Activated naive CD4-positive, alpha-beta T cell treated with anti-CD3 and anti-CD28 coated beads, Interleukin-2, amount 50 U/mL, for 24 hours (primary cell): Measurements from ENCODE around the gene CD27.

Experiments
- H3K27ac Mint-ChIP-seq: one replicate; pipeline ENCODE4 v1.8.0; 2021; ENCODE audit warnings: mild to moderate bottlenecking, mixed read lengths
- H3K27me3 Mint-ChIP-seq: one replicate; pipeline ENCODE4 v1.8.0; 2021; ENCODE audit warnings: mixed read lengths
- H3K36me3 Mint-ChIP-seq: one replicate; pipeline ENCODE4 v1.8.0; 2021; ENCODE audit warnings: mixed read lengths
- H3K4me1 Mint-ChIP-seq: one replicate; pipeline ENCODE4 v1.8.0; 2021; ENCODE audit warnings: mixed read lengths
- H3K4me3 Mint-ChIP-seq: one replicate; pipeline ENCODE4 v1.8.0; 2021; ENCODE audit warnings: mild to moderate bottlenecking, mixed read lengths
- H3K9me3 Mint-ChIP-seq: one replicate; pipeline ENCODE4 v1.8.0; 2021; ENCODE audit warnings: mixed read lengths

The CD27 gene

DNA sequence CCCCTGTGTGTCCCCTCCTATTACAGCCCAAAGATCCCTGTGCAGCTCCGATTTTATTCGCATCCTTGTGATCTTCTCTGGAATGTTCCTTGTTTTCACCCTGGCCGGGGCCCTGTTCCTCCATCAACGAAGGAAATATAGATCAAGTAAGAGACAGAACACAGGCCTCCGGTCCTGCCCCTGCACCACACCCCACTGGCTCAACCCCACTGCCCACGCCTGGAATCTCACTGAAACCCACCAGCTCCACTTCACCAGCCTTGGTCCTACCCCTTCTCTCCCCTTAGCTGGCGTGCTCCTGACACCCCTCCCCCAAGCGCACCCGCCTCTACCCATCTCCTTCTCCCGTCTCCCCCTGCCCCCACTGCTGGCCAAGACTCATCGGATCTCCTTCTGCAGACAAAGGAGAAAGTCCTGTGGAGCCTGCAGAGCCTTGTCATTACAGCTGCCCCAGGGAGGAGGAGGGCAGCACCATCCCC is 6.2 kb downstream of the CD27 start:
- no peaks in the 10 kb centered on the region for H3K9me3 Mint-ChIP-seq
- H3K27ac Mint-ChIP-seq = peak overlapping the region; percentile 100
- peaks cover 73% of the 10 kb centered on the region for H3K4me1 Mint-ChIP-seq
- H3K27me3 Mint-ChIP-seq = no peaks in the 10 kb centered on the region
- H3K4me3 Mint-ChIP-seq = peak overlapping the region; percentile 100
- peaks cover 21% of the 10 kb centered on the region for H3K36me3 Mint-ChIP-seq

DNA sequence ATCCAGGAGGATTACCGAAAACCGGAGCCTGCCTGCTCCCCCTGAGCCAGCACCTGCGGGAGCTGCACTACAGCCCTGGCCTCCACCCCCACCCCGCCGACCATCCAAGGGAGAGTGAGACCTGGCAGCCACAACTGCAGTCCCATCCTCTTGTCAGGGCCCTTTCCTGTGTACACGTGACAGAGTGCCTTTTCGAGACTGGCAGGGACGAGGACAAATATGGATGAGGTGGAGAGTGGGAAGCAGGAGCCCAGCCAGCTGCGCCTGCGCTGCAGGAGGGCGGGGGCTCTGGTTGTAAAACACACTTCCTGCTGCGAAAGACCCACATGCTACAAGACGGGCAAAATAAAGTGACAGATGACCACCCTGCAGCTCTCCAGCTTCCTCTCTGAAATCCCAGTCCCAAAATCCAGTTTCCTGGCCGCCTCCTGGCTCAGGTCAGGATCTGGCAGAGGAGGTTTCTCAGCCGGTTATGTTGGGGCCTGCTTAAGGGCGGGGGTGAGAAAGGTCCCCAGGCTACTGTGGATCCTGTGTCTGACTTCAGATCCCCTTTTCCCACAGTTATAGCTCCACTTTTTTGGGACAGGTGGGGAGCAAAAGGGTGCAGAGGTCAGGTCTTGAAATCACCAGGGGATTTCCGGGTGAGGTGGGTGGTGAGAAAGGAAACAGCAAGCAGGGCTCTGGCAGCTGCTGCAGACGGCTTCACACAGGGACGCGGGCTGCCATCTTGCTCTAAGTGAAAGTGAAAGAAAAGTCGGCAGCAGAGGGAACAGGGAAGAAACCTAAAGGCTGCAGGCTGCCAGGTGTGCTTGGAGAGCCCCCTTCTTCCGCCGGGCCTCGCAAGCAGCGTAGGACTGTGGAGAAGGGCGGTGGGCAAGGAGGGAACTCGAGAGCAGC is 6.8 kb downstream of the CD27 start, which contains the start of gene TAPBPL:
TSS of gene TAPBPL (plus strand) at position 695 of the 897 bp plus-strand sequence. CDS start 207 bp downstream, outside the sequence.
- Mint-ChIP-seq H3K4me1 (peaks cover 70% of the 10 kb centered on the region), H3K9me3 (no peaks in the 10 kb centered on the region), H3K4me3 (peak within 1 kb of the TSS; percentile 100), H3K27me3 (no peaks in the 10 kb centered on the region), H3K27ac (peak within 1 kb of the TSS; percentile 100), H3K36me3 (peaks cover 23% of the 10 kb centered on the region)

DNA sequence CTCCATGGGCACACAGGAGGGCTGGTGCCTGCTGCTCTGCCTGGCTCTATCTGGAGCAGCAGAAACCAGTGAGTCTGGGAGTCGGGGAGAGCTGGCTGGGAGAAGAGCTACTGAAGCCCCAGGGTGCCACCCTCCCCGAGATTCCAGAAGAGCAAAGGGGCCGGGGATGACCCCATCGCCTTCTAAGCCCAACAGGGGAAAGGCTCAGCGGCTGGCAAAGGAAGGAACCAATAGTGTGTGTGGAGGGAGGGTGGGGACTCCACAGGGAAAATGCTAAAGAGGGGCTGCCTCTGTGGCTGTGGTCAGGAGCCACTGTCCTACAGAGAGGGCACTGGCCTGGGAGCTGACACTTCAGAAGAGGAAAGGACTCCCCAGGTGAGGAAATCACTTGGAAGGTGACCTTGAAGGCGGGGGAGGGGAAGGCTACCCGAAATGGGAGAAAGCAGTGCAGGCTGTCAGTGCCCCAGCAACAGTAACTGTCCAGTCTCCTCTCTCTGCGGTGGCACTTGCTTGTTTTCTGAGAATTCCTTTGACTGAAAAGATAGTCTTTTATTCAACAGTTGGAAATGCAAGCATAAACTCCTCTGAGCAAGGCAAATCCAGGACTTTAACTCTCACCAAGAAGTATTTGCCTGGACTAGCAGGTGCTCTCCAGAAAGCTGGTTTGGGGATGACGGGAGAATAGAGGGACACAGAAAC is 7.6 kb downstream of the CD27 start:
- no peaks in the 10 kb centered on the region for H3K27me3 Mint-ChIP-seq
- peak overlapping the region; percentile 100 for H3K27ac Mint-ChIP-seq
- H3K9me3 Mint-ChIP-seq = no peaks in the 10 kb centered on the region
- H3K4me1 Mint-ChIP-seq = peaks cover 69% of the 10 kb centered on the region
- H3K4me3 Mint-ChIP-seq = peak overlapping the region; percentile 100
- peaks cover 29% of the 10 kb centered on the region for H3K36me3 Mint-ChIP-seq

DNA sequence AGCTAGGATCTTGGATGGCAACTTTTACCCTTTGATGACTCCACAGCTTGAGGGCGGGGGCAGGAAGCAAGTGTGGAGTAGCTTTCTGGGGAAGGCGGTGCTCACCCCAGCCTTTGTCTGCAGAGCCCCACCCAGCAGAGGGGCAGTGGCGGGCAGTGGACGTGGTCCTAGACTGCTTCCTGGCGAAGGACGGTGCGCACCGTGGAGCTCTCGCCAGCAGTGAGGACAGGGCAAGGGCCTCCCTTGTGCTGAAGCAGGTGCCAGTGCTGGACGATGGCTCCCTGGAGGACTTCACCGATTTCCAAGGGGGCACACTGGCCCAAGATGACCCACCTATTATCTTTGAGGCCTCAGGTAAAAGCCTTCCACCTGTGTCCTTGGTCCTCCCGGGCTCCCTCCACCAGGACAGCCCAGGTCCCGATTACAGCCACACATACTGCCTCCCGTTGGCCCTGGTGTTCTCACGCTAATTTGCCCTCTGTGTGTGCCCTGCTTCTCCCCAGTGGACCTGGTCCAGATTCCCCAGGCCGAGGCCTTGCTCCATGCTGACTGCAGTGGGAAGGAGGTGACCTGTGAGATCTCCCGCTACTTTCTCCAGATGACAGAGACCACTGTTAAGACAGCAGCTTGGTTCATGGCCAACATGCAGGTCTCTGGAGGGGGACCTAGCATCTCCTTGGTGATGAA is 8.3 kb downstream of the CD27 start:
- H3K4me3 Mint-ChIP-seq = peak overlapping the region; percentile 100

DNA sequence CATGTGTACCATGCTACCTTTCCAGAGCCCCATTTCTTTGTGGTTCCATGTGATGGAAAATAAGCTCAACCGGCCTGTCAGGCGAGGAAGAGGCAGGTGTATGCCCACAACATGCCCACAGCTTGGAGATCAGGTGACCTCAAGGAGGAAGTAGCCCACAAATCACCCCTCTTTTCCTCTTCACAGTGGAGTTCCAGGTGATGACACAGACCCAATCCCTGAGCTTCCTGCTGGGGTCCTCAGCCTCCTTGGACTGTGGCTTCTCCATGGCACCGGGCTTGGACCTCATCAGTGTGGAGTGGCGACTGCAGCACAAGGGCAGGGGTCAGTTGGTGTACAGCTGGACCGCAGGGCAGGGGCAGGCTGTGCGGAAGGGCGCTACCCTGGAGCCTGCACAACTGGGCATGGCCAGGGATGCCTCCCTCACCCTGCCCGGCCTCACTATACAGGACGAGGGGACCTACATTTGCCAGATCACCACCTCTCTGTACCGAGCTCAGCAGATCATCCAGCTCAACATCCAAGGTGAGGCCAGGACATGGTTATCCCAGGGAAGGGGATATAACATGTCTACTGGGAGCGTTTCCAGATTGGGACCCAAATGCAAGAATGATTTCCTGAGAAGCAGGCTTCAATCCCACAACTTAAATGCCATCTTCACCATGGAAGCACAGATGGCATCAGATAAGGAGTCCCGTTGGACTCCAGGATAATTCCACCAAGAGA is 12.6 kb downstream of the CD27 start:
- H3K9me3 Mint-ChIP-seq = no peaks in the 10 kb centered on the region
- H3K36me3 Mint-ChIP-seq = peaks cover 44% of the 10 kb centered on the region
- no peaks in the 10 kb centered on the region for H3K27me3 Mint-ChIP-seq

More for the DNA sequence above, 8.3 kb downstream of the CD27 start:
- peaks cover 65% of the 10 kb centered on the region for H3K4me1 Mint-ChIP-seq
- H3K36me3 Mint-ChIP-seq = peaks cover 28% of the 10 kb centered on the region
- H3K27ac Mint-ChIP-seq = peak overlapping the region; percentile 100
- no peaks in the 10 kb centered on the region for H3K27me3 Mint-ChIP-seq
- H3K9me3 Mint-ChIP-seq = no peaks in the 10 kb centered on the region

DNA sequence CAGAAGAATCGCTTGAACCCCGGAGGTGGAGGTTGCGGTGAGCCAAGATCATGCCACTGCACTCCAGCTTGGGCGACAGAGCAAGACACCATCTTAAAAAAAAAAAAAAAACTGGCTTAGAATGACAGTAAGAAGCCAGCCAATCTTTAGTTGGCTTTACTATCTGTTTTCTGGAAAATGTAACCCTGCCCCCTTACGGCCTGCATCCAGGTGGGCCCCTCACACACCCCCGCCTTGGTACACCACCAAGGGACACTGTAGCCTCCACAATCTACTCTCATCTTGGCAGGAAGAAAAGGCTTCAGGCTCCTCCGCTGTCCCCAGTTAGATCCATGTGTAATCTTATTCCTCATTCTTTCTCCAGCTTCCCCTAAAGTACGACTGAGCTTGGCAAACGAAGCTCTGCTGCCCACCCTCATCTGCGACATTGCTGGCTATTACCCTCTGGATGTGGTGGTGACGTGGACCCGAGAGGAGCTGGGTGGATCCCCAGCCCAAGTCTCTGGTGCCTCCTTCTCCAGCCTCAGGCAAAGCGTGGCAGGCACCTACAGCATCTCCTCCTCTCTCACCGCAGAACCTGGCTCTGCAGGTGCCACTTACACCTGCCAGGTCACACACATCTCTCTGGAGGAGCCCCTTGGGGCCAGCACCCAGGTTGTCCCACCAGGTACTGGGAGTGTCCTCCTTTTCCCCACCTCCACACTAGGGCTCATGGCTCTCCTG is 13.7 kb downstream of the CD27 start:
- Mint-ChIP-seq H3K9me3 (no peaks in the 10 kb centered on the region), H3K36me3 (peaks cover 45% of the 10 kb centered on the region), H3K27me3 (no peaks in the 10 kb centered on the region), H3K4me1 (peaks cover 78% of the 10 kb centered on the region), H3K27ac (peak overlapping the region; percentile 87), H3K4me3 (peak overlapping the region; percentile 31)

More for the DNA sequence above, 12.6 kb downstream of the CD27 start:
- H3K4me3 Mint-ChIP-seq = no peak overlapping the region
- peaks cover 76% of the 10 kb centered on the region for H3K4me1 Mint-ChIP-seq
- peak overlapping the region; percentile 88 for H3K27ac Mint-ChIP-seq

DNA sequence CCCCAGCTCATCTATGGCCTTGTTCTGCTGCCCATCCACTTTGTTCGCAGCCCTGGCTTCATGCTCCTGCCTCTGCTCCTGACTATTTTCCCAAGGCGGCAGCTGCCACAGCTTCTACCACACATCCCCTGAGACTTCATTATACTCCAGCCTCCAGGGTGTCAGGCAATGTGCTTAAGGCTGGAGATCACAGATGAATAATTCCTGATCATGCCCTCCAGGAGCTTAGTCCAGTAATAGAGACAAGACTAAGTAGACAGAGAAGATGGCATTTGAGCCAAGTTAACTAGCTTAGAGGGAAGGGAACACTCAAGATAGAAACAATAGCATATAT is 14.2 kb downstream of the CD27 start:
- H3K27me3 Mint-ChIP-seq = no peaks in the 10 kb centered on the region
- H3K9me3 Mint-ChIP-seq = no peaks in the 10 kb centered on the region
- H3K4me3 Mint-ChIP-seq = peak overlapping the region; percentile 31
- peaks cover 78% of the 10 kb centered on the region for H3K4me1 Mint-ChIP-seq
- H3K36me3 Mint-ChIP-seq = peaks cover 47% of the 10 kb centered on the region
- H3K27ac Mint-ChIP-seq = peak overlapping the region; percentile 87

DNA sequence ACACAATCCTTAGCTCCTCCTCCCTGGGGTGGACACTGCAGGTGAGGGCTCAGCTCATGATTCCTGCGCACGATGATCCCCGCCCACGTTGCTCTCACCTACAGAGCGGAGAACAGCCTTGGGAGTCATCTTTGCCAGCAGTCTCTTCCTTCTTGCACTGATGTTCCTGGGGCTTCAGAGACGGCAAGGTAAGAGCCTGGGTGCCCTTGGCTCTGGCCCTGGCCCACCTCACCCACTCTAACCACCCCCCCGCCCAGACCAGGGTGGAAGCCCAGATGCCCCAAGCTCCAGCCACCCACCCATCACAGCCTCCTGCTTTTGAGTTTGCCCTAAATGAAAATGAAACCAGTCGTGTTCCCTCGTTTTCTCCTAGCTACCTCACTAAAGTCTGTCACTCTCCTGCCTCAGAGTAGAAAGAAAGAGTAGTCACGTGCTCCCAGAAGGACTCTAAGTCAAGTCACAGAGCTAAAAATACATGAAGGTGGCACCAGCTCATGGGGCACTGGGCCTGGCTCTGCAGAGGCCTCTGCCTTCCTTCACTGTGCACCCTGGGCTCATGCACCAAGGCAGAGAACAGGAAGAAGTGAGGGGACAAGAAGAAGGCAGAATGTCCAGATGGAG is 16.1 kb downstream of the CD27 start:
- Mint-ChIP-seq H3K4me3 (peak overlapping the region; percentile 82), H3K27me3 (no peaks in the 10 kb centered on the region), H3K4me1 (peaks cover 82% of the 10 kb centered on the region), H3K36me3 (peaks cover 48% of the 10 kb centered on the region), H3K9me3 (no peaks in the 10 kb centered on the region), H3K27ac (peak overlapping the region; percentile 99)

DNA sequence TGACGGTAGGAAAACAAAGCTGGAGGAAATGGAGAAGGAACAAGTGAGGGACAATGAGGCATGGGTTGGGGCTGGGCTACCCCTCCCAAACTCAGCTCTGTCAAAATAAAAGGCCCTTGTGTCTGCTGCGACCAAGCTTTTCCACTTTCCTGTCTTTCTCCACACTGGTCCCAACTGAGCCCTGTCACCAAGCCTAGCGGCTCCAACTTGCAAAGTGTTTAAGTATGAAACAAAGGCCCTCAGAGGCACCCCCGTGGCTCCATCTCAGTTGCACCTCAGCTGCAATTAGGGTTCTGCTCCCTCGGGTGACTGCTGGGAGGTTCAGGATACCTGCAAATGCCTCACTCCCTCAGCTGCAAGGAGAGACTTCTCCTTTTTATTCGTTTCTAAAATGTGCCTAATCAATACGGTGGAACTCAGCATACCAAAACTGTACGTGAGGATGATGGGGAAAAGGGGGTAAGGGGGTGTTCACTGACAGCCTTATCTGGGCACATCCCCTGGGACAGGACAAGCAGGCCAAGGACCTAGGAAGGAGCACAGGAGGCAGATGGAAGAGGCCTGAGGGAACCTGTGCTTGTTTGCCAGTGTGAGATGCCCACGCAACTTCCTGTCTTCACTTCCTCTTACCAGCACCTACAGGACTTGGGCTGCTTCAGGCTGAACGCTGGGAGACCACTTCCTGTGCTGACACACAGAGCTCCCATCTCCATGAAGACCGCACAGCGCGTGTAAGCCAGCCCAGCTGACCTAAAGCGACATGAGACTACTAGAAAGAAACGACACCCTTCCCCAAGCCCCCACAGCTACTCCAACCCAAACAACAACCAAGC is 16.9 kb downstream of the CD27 start:
- Mint-ChIP-seq H3K4me3 (peak overlapping the region; percentile 82), H3K36me3 (peaks cover 47% of the 10 kb centered on the region), H3K27me3 (no peaks in the 10 kb centered on the region), H3K27ac (peak overlapping the region; percentile 99), H3K4me1 (peaks cover 87% of the 10 kb centered on the region), H3K9me3 (no peaks in the 10 kb centered on the region)

DNA sequence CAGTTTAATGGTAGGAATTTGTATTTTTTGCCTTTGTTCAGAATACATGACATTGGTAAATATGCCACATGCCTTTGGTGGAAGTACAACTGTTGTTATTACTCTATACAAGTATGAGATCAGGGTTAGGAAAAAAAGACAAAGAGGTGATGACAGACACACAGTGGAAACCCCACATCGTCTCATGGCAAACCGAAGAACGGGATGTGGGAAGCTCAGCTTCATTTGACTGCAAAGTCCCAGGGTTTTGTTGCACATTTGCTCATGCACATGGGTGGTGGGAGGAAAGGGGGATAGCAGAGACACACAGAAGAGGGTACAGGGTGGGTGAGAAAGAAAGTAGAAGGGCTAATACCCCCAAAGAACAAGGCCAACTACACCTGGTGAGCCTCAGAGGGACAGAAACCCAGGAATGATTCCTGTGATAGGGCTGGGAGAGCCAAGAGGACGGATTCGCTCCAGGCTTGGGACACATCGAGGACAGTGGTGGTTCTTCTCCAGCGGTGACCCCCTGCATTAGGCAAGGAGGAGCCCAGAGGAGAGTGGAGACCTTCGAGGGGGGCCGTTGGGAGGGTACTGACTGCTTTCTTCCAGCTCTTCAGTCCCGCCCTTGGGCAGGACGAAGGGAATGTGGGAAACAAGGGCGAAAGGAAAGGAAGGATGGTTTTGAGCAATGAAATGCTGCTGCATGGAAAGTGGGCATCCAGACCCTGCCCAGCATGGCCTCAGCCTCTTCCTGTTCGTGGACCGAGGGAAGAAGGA is 17.7 kb downstream of the CD27 start:
- no peaks in the 10 kb centered on the region for H3K9me3 Mint-ChIP-seq
- no peaks in the 10 kb centered on the region for H3K27me3 Mint-ChIP-seq
- H3K27ac Mint-ChIP-seq = peak overlapping the region; percentile 99
- H3K4me1 Mint-ChIP-seq = peaks cover 88% of the 10 kb centered on the region
- H3K36me3 Mint-ChIP-seq = peaks cover 42% of the 10 kb centered on the region
- H3K4me3 Mint-ChIP-seq = peak overlapping the region; percentile 82

DNA sequence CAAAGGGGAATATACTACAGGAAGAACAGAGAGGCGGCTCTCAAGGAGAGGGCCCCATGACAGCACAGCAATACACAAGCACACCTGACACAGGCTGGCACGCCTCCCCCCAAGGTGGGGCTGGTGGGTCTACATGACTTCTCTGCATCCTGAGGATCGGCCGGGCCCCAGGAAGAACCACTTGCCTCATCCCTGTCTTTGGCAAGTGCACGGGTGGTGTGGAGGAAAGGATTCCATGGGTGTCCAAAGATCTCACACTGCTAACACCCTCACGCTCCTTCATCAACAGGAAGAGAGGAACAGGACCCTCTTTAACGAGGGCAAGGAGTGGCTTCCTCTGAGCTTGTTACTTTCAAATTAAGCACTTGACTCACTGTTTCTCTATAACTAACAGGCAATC is 18.5 kb downstream of the CD27 start:
- Mint-ChIP-seq H3K9me3 (no peaks in the 10 kb centered on the region), H3K27me3 (no peaks in the 10 kb centered on the region), H3K36me3 (peaks cover 43% of the 10 kb centered on the region), H3K4me1 (peaks cover 92% of the 10 kb centered on the region), H3K27ac (peak overlapping the region; percentile 99), H3K4me3 (peak overlapping the region; percentile 82)

DNA sequence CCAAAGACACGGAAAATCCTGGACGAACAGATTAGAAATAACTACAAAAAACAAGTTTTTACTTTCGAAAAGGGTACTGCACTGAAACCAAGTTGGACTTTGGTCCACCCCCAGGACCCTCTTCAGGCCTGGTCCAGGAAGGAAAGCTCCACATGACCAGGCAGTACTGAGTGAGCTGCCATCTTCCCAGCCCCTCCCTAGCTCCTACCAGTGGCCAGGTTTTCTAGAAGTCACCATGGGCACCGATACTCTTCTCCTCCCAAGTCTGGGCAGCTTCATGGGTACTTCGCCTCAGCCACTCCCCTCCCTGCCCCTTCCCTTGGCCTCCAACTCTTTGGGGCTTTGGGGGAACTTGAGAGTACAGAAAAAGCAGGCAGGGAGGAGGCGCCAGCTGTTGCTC is 19.1 kb downstream of the CD27 start:
- peaks cover 92% of the 10 kb centered on the region for H3K4me1 Mint-ChIP-seq
- no peaks in the 10 kb centered on the region for H3K9me3 Mint-ChIP-seq
- H3K4me3 Mint-ChIP-seq = peak overlapping the region; percentile 82
- no peaks in the 10 kb centered on the region for H3K27me3 Mint-ChIP-seq
- H3K27ac Mint-ChIP-seq = peak overlapping the region; percentile 99
- peaks cover 39% of the 10 kb centered on the region for H3K36me3 Mint-ChIP-seq

DNA sequence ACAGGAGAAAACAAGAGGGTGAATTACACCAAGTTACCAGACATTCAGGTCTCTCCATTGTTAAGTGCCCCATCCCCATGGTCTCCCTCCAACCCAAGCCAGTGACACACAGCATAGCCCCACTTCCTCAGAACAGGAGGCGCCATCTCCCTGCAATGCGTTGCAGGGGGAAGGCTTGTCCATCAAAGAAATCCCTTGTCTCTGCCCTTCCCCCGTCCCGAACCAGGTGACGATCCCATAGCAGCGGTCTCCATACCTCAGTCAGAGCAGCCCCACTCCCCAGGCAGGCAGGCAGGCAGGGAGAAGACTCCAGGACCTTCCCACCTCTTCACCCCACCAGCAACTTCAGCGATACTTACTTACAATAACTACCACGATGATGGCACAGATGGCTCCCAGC is 19.8 kb downstream of the CD27 start:
- H3K4me3 Mint-ChIP-seq = peak overlapping the region; percentile 82
- H3K9me3 Mint-ChIP-seq = no peaks in the 10 kb centered on the region
- no peaks in the 10 kb centered on the region for H3K27me3 Mint-ChIP-seq
- H3K4me1 Mint-ChIP-seq = peaks cover 93% of the 10 kb centered on the region
- peaks cover 35% of the 10 kb centered on the region for H3K36me3 Mint-ChIP-seq
- peak overlapping the region; percentile 99 for H3K27ac Mint-ChIP-seq
